Endodermal cell (in vitro differentiated cells): ENCODE measurements around the gene TDP2. TPM values are rescaled to one million over a fixed set of nuclear protein-coding genes. Genes with fewer than 3 reads are reported as not detected.
A peak's percentile ranks its signal among the peaks of the same experiment; 100 is the strongest.

Experiments
- DNase-seq: peaks from one replicate; pipeline ENCODE4 v3.0.0-alpha.2; 2017
- H3K27ac ChIP-seq: 2 replicates; pipeline ENCODE4 v1.5.1; 2013; ENCODE audit warnings: mild to moderate bottlenecking, low read depth, low read length, moderate library complexity
- H3K27me3 ChIP-seq: 2 replicates; pipeline ENCODE4 v1.6.1; 2013; ENCODE audit warnings: mild to moderate bottlenecking, low read length, moderate library complexity; ENCODE audit not compliant: insufficient read depth, control insufficient read depth, poor library complexity, severe bottlenecking
- H3K36me3 ChIP-seq: 2 replicates; pipeline ENCODE4 v1.7.0; 2013; ENCODE audit warnings: mild to moderate bottlenecking, low read length, moderate library complexity; ENCODE audit not compliant: control insufficient read depth, insufficient read depth
- H3K4me1 ChIP-seq: one replicate; pipeline ENCODE4 v1.7.0; 2013; ENCODE audit warnings: low read length; ENCODE audit not compliant: control insufficient read depth, insufficient read depth
- H3K4me3 ChIP-seq: 2 replicates; pipeline ENCODE4 v1.5.1; 2013; ENCODE audit warnings: mild to moderate bottlenecking, low read length, moderate library complexity
- H3K9ac ChIP-seq: 2 replicates; pipeline ENCODE4 v1.6.1; 2013; ENCODE audit warnings: mild to moderate bottlenecking, low read length, moderate library complexity; ENCODE audit not compliant: poor library complexity, severe bottlenecking; ENCODE audit errors: extremely low read depth
- H3K9me3 ChIP-seq: 2 replicates; pipeline ENCODE4 v1.6.1; 2013; ENCODE audit warnings: mild to moderate bottlenecking, low read length, moderate library complexity; ENCODE audit not compliant: control insufficient read depth
- H3K27ac Mint-ChIP-seq: 2 replicates; pipeline ENCODE4 v1.8.0; 2020; ENCODE audit warnings: mixed read lengths
- H3K27me3 Mint-ChIP-seq: 2 replicates; pipeline ENCODE4 v1.8.0; 2021; ENCODE audit warnings: mild to moderate bottlenecking, mixed read lengths; ENCODE audit not compliant: insufficient read depth
- H3K36me3 Mint-ChIP-seq: 2 replicates; pipeline ENCODE4 v1.8.0; 2020; ENCODE audit warnings: low read depth, mixed read lengths
- H3K4me1 Mint-ChIP-seq: 2 replicates; pipeline ENCODE4 v1.8.0; 2020; ENCODE audit warnings: mixed read lengths
- H3K4me3 Mint-ChIP-seq: 2 replicates; pipeline ENCODE4 v1.8.0; 2020; ENCODE audit warnings: mild to moderate bottlenecking, moderate library complexity, mixed read lengths
- H3K9me3 Mint-ChIP-seq: 2 replicates; pipeline ENCODE4 v1.8.0; 2020; ENCODE audit warnings: mild to moderate bottlenecking, mixed read lengths
- CTCF ChIP-seq: fragments of 200-600 bp; sonication (generic); conservative IDR thresholded peaks from 2 replicates; pipeline ENCODE4 v1.5.0; 2021; ENCODE audit warnings: antibody characterized with exemption, mild to moderate bottlenecking
- WGBS, 2 experiments: methylation state at CpG; one replicate each; pipeline versions ENCODE4 v1.1.5 to v1.1.7; 2013; ENCODE audit warnings: missing lambda C conversion rate in 2 of 2, mixed read lengths in 1 of 2; ENCODE audit not compliant: insufficient coverage in 1 of 2, insufficient read length in 1 of 2; 5-methylcytosine and 5-hydroxymethylcytosine counted together
- total RNA-seq, 2 donors: library from RNA; stranded (reverse); fragmentation: NEBNext Ultra II Directional in 1 of 2; extraction: Animal tissue kit (Norgen Biotek cat#: 25700) in 1 of 2; gene quantifications; 2 replicates in 1 of 2; 3 replicates in 1 of 2; pipeline ENCODE4 v1.2.1, GENCODE V29; 2021

Gene TDP2
- total RNA-seq, 2 donors from 2014 or later = 53.0 to 54.2 TPM

GRCh38 chr6:24666097-24666640, 530 bp downstream of the TDP2 start:
- Mint-ChIP-seq H3K27me3 (no peaks in the 10 kb centered on the region), H3K27ac (peak overlapping the region; percentile 97), H3K9me3 (peaks cover 35% of the 10 kb centered on the region), H3K4me1 (peaks cover 35% of the 10 kb centered on the region), H3K36me3 (peaks cover 57% of the 10 kb centered on the region), H3K4me3 (peak overlapping the region; percentile 87)
- Histone ChIP-seq H3K9ac (peak overlapping the region; percentile 71), H3K27ac (peak overlapping the region; percentile 40), H3K4me1 (no peaks in the 10 kb centered on the region), H3K36me3 (peaks cover 30% of the 10 kb centered on the region), H3K27me3 (no peaks in the 10 kb centered on the region), H3K4me3 (peak overlapping the region; percentile 99), H3K9me3 (peaks cover 37% of the 10 kb centered on the region)
- WGBS, 2 experiments = 1% methylated on average over 14 to 26 of the region's 26 CpGs
- no peak for DNase-seq
- TF ChIP-seq CTCF = no peak

GRCh38 chr6:24664046-24664987, 2.4 kb downstream of the TDP2 start:
- peaks cover 18% of the 10 kb centered on the region for H3K9me3 Mint-ChIP-seq
- Histone ChIP-seq H3K9ac (no peak overlapping the region), H3K27ac (no peak overlapping the region), H3K9me3 (peaks cover 19% of the 10 kb centered on the region), H3K4me3 (peak overlapping the region; percentile 99), H3K36me3 (peaks cover 49% of the 10 kb centered on the region), H3K4me1 (no peaks in the 10 kb centered on the region), H3K27me3 (no peaks in the 10 kb centered on the region)
- peaks cover 35% of the 10 kb centered on the region for H3K4me1 Mint-ChIP-seq
- WGBS, 2 experiments = 95 to 96% methylated on average over 6 to 7 of the region's 7 CpGs
- DNase-seq = no peak
- peak overlapping the region; percentile 17 for H3K27ac Mint-ChIP-seq
- peak overlapping the region; percentile 87 for H3K4me3 Mint-ChIP-seq
- H3K36me3 Mint-ChIP-seq = peaks cover 54% of the 10 kb centered on the region
- H3K27me3 Mint-ChIP-seq = no peaks in the 10 kb centered on the region
- TF ChIP-seq CTCF = no peak

- H3K36me3 ChIP-seq = peaks cover 59% of the 10 kb centered on the region
- Mint-ChIP-seq H3K4me1 (peaks cover 35% of the 10 kb centered on the region), H3K4me3 (no peak overlapping the region), H3K27ac (no peak overlapping the region), H3K27me3 (no peaks in the 10 kb centered on the region), H3K36me3 (peaks cover 52% of the 10 kb centered on the region), H3K9me3 (peaks cover 7% of the 10 kb centered on the region)
- peaks cover 8% of the 10 kb centered on the region for H3K9me3 ChIP-seq
- no peak overlapping the region for H3K4me3 ChIP-seq
- no peak overlapping the region for H3K9ac ChIP-seq
- no peak for TF ChIP-seq CTCF
- H3K27me3 ChIP-seq = no peaks in the 10 kb centered on the region
- no peak overlapping the region for H3K27ac ChIP-seq
- H3K4me1 ChIP-seq = no peaks in the 10 kb centered on the region
- no peak for DNase-seq
- WGBS, 2 experiments = 92% methylated on average over 1 of the region's 1 CpG; no CpG with 5 or more reads in 1 of the 2 experiments
Observed at GRCh38 chr6:24663189-24663588, 3.5 kb downstream of the TDP2 start.
